ENCODE measurements around the gene CSMD2.

Gene CSMD2

DNA sequence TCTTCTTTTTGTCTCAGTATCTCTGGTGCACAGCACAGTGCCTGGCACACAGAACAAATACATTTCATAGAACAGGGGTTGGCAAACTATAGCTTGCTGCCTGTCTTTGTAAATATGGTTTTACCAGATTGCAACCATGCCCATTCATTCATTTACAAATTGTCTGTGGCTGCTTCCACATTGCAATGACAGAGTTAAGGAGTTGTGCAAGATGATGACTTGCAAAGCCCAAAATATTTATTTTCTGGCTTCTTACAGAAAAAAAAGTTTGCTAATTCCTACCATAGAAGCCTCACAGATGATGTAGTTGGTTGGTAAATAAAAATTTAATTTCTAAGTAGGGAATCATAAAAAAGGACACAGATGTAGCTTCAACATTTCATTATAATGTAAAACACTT is 312.3 kb downstream of the CSMD2 start:
- DNase-seq (ENCODE audit: low spot score) = no peak

DNA sequence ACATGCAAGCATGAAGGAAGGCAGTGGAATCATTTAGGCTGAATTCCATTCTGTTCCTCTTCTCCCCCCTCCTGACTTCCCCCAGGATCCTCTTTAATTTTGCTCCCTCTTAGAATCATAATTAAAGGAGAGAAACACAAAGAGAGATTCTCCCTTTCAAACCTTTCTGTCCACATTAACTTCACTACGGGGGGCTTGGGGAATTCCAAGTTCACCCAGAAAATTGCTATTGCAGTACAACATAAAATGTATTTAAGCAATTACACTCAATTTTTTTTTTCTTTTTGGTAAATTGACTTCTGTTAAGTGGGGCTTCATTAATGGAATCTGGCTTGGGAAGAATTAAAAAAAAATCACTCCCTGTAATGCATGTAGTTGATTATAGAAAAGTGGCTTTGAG is 314.5 kb downstream of the CSMD2 start:
- no peak for DNase-seq (ENCODE audit: low spot score)

DNA sequence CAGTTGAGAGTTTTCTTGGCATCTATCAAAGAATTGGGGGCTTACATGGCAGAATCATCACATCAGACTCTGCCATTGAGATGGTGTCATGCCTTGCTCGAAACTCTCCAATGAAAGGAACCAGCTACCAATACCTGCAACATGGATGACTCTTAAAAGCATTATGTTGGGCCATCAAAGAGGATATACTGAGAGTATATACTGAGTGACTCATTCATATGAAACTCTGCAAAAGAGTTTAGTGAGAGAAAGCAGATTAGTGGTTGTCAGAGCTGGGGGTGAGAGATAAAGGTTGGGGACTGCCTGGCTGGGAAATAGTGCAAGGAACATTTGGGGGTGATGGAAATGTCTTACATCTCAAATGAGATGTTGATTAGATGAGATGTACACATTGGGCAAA is 315.8 kb downstream of the CSMD2 start:
- DNase-seq (ENCODE audit: low spot score) = no peak

DNA sequence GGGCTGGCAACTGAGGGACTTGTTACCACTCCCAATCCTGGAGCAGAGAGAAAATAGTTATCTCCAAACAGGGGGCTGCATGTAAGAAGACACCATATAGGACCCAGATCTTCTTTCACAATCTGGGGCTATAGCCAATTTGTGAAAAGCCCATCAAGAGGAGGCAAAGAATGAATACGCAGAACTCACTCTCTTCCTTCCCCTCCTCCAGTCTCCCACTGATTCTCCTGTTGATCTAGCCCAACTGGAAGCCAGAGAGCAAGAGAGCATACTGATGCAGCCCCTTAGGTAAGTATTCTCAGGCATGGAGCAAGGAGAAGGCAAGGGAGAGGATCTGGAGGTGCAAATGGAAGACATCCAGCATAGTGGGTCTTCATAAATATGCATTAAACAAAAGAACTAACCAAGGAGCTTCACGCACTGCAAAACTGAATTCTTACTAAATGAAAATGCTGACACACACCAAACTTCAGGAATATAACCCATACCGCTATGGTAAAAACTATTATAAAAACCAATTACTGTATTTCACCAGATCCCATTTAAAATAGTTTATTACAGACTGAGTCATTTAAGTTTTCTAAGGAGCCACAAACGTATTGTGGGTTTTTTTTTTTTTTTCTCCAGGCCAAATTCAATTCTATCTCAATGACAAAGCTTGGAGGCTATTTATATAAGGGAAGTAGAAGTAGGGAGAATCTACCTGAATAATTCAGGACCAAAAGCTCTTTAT is 316.7 kb downstream of the CSMD2 start:
- DNase-seq (ENCODE audit: low spot score) = no peak

DNA sequence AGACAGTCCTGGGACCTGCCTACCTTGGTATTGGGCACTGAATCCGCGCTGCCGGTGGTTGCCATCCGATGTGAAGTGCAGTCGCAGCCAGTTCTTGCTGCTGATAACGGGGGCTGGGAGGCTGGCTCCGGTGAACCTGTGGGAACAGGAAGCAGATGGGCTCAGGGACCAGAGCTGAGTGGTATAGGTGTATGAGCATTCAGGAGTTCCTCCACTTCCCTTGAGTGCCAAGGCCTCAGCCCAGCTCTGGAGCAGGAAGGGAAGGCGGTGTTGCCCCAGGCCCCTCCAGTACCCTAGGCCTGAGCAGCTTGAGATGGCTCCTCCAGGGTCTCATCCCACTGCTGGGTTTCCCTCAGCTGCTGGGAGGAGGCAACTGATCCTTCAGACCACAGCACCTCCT is 318.2 kb downstream of the CSMD2 start:
- no peak for DNase-seq (ENCODE audit: low spot score)

DNA sequence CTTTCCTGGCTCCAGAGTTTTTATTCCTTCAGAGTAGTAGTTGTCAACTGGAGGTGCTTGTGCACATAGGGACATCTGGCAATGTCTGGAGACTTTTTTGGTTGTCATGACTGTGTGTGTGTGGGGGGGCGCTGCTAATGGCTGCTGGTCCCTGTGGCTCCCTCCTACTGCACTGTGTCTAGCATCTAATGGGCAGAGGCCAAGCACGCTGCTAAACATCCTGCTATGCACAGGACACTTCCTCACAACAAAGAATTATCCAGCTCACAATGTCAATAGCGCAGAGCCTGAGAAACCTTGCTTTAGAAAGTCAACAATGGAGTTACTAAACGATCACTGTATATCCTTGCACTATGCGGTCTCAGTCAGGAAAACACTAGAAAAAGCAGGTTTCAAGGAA is 320.9 kb downstream of the CSMD2 start:
- no peak for DNase-seq (ENCODE audit: low spot score)

DNA sequence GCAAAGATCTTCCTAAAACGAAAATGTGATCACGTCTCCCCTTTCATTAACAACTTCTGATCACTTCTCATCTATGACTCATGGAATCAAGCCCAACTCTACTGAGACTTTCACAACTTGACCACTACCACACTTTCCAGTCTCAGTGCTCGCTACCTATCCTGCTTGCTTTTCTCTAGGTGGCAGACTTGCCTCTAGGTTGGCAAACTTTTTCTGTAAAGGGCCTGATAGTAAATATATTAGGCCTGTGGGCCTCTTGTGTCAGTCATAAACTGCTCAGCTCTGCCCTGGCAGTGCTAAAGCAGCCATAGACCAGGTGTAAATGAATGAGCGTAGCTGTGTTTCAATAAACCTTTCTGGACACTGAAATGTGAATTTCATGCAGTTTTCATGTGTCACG is 322.7 kb downstream of the CSMD2 start:
- no peak for DNase-seq (ENCODE audit: low spot score)

DNA sequence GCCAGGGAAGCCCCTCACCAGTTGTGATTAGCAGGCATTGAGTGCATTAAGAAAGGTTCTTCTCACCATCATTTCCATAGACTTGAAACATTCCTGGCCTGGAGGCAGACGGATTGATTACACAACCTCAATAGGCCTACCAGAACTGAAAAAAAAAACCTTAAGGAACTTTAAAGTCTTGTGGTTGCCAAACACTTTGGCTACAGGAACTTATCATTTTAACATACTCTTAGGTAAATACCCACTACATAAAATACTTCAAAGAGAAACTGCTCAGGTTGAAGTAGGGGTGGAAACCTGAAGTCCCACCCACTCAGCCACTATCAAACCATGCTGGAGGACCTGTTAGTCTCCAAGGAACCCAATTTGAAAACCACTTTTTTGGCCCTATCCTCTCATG is 323.5 kb downstream of the CSMD2 start:
- DNase-seq (ENCODE audit: low spot score) = no peak

DNA sequence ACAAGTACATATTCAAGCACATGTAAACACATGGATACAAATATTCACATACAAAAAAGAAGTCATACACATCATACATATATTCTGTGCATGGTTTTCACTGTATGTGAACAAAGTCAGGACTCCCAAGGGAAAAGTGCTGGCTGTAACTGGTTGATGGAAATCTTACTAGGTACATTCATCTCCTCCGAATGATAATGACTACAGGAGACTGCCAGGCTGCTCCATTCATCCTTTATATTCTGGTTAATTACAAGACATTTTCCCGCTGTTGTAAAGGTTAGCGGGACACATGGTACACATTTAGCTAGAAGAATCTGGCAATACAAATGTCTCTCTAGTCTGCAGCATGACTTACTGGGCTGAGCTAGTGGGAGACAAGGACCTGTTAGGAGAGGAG is 327.4 kb downstream of the CSMD2 start:
- DNase-seq (ENCODE audit: low spot score) = no peak

DNA sequence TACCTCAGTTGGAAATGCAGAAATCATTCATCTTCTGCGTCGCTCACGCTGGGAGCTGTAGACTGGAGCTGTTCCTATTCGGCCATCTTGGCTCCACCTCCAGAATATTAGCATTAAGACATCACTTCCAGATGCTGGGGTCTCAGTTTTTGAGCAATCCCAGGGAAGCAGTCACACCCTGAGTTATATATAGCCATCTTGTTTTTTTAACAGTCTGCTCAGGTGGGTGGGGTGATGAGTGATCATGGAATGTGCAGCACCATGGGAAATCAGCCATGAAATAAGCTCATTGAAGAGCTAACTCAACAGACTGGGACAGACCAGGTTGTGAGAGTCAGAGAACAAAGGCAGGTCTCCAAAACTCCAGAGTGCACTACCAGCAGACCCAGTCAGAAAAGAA is 328.1 kb downstream of the CSMD2 start:
- no peak for DNase-seq (ENCODE audit: low spot score)

DNA sequence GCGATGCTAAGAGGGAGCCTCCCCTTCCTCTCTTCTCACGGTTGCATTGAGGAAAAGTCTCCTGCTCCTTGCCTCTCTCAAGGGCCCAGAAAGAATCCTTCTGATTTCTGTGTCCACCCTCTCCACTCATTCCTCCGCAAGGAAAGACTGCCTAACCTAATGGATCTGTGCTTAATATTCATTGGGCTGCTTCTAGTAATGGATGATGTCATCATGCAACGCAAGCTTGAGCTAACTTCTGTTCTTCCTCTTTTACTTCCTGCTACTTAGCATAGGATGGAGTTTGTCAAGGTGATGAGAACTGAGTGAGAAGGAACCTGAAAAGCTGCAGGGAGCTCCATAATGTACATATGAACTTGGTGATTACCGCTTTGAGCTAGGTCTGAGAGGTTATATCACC is 336.4 kb downstream of the CSMD2 start:
- DNase-seq (ENCODE audit: low spot score) = no peak

DNA sequence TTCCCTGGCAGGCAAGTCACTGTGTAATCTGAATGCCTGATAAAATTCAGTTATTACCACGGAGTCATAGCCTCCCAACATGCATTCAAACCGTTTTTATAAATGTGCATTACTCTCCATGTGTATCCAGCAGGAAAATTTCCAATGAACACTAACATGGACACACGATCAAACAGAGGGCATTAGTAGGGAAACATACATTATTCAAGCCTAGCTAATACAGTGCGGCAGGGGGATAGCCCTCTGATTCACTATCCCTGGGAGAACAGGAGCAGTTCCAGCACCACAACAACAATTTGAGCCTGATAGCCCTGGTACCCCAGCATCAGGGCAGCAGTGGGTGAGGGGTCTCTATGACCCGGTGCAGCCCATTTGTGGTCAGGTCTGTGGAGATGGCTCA is 337.0 kb downstream of the CSMD2 start:
- DNase-seq (ENCODE audit: low spot score) = no peak

DNA sequence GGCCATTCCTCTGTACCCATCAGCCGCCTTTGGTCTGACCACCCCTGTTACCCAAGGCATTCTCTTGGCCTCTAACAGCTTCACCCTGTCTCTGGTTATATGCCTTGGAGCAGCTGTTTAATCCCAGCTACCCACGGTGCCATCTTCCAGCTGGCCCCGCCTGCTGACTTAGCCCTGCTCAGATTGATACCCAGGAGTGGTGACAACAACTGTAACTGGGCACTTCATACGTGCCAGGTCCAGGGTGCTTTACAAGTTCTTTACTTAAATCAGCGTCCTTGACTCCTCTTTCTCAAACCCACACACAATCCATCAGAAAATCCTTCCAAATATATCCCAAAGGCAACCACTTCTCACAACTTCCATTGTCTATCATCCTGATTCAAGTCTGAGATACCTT is 338.3 kb downstream of the CSMD2 start:
- no peak for DNase-seq (ENCODE audit: low spot score)

DNA sequence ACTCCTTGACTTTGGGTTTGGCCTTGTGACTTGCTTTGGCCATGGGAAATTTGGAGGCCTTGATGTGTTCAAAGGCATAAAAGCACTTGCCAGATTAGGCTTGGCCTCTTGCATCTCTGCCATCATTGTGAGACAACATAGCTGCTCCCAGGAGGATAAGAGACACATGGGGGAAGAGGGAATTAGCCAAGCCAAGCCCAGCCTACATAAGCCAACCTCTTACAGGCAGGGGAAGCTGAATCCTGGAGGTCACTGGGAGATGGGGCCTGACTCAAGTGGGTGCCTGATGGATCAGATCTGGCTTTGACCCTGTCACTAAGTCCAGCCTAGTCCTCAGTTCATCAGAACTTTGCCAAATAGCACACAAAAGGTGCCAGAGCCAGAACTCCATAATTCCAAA is 338.7 kb downstream of the CSMD2 start:
- DNase-seq (ENCODE audit: low spot score) = no peak

DNA sequence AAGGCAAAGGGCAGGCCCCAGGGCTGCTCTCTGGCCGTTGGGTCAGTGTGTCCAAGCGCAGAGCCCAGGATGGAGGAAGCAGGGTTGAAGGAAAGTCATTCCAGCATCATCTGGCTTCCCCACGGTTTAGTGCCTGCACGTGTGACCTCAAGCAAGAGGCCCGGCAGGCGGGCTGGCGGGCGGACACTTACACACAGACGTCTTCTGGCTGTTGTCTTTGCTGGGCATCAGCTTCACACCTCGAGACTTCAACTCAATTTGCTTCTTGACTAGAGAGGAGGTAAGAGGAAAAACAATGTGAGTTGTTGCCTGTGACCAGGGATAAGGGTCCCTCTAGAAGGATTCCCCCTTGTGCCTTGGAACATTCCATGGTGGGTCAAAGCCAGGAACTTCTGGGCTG is 339.5 kb downstream of the CSMD2 start:
- no peak for DNase-seq (ENCODE audit: low spot score)

DNA sequence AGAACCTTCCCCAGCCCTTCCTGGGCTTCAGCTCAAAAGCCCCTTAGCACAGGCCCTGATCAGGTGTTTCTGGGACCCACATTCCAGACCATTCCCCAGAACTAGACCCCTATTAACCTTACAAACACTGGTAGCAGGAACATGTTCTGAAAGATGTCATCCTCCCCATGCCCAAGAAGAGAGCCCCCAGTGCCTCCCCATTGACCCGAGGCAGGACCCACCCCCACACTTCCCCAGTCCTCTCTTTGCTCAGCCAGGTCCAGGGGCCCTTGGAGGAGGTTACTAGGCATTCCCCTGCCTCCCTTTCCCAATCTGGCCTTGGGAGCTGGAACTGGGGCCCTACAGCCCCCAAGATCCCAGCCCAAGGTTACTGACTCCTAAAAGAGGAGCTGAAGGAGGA is 340.1 kb downstream of the CSMD2 start:
- no peak for DNase-seq (ENCODE audit: low spot score)

DNA sequence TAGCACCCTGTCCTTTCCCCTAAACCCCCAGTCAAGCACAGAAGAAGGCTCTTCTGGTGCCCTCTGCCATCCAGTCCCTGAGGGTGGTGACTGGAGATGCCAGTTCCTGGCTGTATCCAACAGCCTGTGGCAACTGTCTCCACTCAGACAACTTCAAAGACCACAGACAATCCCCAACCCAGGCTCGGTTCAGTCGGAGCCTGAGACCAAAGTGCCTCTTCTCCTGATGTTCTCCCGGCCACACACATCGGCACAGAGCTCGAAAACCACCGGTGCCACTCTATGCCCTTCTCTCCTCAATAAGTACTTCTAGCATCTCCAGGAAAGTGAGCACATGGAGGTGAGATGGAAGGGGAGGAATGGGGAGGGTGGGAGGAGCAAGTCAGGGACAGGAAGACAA is 340.7 kb downstream of the CSMD2 start:
- DNase-seq (ENCODE audit: low spot score) = no peak

DNA sequence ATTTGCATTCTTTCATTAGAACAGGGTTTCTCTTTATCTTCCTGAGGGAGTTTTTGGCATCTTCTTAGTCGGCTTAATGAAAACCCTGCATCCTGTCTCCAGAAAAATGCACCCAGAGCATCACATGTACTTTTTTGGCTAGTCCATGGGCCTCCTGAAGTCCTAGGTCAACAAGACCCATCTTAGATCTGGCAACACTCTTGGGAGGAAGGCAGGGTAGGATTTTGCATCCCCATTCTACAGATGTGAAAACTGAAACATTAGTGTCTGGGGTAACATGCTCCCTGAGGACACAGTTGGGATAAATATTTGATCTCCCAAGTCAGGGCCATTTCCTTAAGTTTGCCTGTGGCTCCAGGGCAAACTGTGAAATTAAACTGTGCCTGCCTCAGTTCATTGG is 341.2 kb downstream of the CSMD2 start:
- no peak for DNase-seq (ENCODE audit: low spot score)

DNA sequence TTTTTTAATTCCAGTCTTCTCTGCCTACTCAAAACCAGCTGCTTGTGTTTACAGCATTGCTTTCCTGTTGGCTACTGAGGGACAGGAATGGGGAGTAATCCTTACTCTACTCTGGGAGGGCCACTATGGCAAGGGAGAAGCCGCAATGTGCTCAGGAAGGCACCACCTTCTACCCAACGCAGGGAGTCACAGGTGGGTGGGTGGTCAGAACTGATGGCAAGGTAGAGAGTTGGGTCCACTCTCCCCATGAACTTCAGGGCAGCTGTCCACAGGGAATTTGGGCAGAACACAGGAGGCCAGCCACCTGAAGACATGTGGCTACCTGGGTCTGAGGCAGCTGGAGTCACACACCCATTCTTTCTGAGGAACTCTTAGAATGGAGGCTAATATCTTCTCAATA is 341.6 kb downstream of the CSMD2 start:
- no peak for DNase-seq (ENCODE audit: low spot score)

DNA sequence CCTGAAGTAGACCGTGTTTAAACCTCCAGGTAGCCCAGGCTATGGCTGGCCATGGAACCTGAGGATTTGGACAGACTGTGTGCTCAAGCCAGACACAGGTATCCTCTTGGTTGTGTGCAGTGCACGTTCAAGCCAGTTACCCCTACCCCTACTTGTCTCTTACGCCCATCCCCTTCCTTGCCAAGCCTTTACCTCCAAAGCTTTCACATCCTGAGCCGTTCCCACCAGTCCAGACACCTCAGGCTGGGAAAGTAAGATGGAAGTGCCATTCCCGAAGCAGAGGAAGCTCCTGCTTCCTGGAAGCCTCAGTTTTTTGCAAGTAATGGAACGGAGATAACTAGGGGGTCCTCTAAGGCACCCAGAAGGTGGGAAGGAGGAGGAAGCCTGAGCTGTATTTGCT is 342.6 kb downstream of the CSMD2 start:
- DNase-seq (ENCODE audit: low spot score) = no peak

DNA sequence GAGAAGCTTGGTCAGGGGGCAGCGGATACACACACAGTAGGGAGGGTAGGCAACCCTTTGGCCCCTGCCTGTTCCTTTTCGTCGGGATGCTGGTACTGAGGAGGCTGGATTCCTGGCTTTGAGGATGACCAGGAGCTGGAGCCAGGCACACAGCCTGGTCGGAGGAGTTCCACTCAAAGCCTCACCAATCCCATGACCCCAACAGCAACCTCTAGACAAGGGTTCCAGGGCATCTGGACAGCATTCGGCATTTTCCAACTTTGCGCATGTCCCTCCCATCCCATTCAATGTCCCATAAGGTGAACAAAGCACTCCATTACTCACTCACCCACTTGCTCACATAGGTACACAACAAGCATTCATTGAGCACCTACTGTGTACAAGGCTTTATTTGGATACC is 343.7 kb downstream of the CSMD2 start:
- DNase-seq (ENCODE audit: low spot score) = no peak

DNA sequence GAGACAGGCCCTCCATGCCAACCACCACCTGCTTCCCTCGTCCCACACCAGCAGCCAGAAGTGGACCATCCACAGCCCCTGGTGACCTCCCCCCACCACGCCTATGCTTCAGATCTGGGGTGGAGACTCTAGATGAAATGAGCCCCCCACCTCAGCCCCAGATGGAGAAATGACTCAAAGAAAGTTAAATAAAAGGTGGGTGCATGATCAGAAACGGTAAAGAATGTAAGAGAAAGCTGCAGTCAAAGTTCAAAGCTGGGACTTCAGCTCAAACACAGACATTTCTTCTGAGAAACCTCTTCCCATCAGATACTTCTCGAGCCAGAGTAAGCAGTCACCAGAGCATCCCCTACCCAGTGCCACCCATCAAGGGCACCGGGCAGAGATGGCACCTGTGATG is 344.2 kb downstream of the CSMD2 start:
- no peak for DNase-seq (ENCODE audit: low spot score)

DNA sequence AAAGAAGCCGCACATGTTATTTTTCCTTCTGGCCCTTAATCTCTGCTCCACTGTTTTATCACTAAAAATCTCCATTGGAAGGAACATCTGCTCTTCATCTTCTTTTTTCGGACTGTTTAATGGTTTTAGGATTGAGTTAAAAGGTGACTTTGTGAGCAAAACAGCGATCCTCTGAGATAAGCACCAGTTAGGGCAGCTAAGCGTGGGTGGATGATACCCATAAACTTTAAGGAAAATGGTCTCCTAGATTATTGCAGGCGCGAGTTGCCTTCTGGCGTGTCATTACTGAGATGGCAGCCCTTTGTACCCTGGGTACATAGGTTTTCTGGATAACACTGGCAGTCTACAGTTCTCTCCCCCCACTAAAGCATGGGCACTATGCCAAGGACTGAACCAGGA is 345.1 kb downstream of the CSMD2 start:
- no peak for DNase-seq (ENCODE audit: low spot score)

DNA sequence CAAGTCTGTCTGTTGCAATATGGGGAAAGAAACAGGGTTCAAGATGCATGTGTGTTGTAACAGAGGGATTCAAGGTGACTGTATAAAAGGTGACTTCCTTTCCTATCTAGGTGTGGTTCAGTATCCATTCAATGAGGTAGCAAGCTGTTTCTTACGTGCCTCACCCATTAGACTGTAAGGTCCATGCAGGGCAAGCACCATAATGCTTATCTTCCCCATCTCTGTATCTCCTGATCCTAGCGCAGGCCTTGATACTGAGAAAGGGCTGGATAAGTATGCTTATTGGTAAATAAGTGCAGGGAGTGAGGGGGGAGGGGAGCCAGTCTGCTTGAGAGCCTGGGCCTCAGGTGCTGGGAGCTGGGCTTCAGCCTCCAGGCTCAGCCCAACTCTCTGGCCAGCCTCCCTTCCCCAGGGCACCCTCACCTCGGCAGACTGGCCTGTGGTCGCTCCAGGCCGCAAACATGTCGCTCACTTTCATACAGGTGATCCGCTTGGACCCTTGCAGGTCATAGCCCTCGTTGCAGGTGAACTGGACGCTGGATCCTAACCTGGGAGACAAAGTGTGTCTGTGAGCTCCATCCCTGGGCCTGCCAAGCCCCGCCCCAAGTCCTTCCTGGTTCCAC is 345.6 kb downstream of the CSMD2 start:
- no peak for DNase-seq (ENCODE audit: low spot score)
